Astrocyte (in vitro differentiated cells and primary cell): ENCODE measurements around the gene ELMOD3. TPM values are rescaled to one million over a fixed set of nuclear protein-coding genes. Genes with fewer than 3 reads are reported as not detected.
A peak's percentile ranks its signal among the peaks of the same experiment; 100 is the strongest.
"Not testable (repeated sequence)": the region's sequence is repeated elsewhere in the genome, so short reads cannot be mapped to it uniquely, and the experiment has no call there.

Source experiments
- DNase-seq: peaks from one replicate; pipeline ENCODE4 v3.0.0-alpha.2; 2010; ENCODE audit warnings: low read depth
- FAIRE-seq: peaks from 2 replicates; lab custom pipeline; 2011; peaks lifted over from hg19 to GRCh38; lab: Jason Lieb, UNC
- H2AFZ ChIP-seq: 2 replicates; pipeline ENCODE4 v1.6.0; 2012; ENCODE audit warnings: low read depth, low read length, inconsistent platforms
- H3K27ac ChIP-seq: 2 replicates; pipeline ENCODE4 v1.5.1; 2011; ENCODE audit warnings: low read depth, low read length, inconsistent platforms
- H3K27me3 ChIP-seq: 2 replicates; pipeline ENCODE4 v1.6.0; 2011; ENCODE audit warnings: low read length, inconsistent platforms; ENCODE audit not compliant: insufficient read depth
- H3K36me3 ChIP-seq: 2 replicates; pipeline ENCODE4 v1.5.1; 2011; ENCODE audit warnings: low read length, inconsistent platforms; ENCODE audit not compliant: insufficient read depth
- H3K4me1 ChIP-seq: 2 replicates; pipeline ENCODE4 v1.5.1; 2011; ENCODE audit warnings: low read length, inconsistent platforms; ENCODE audit not compliant: insufficient read depth
- H3K4me2 ChIP-seq: 2 replicates; pipeline ENCODE4 v1.6.0; 2012; ENCODE audit warnings: low read length, inconsistent platforms
- H3K4me3 ChIP-seq: 2 replicates; pipeline ENCODE4 v1.5.1; 2011; ENCODE audit warnings: low read depth, mild to moderate bottlenecking, low read length, inconsistent platforms; ENCODE audit not compliant: insufficient read depth
- H3K79me2 ChIP-seq: 2 replicates; pipeline ENCODE4 v1.6.0; 2012; ENCODE audit warnings: mild to moderate bottlenecking, low read length, inconsistent platforms; ENCODE audit not compliant: insufficient read depth
- H3K9ac ChIP-seq: 2 replicates; pipeline ENCODE4 v1.6.0; 2012; ENCODE audit warnings: mild to moderate bottlenecking, low read length, inconsistent platforms
- H3K9me3 ChIP-seq: 2 replicates; pipeline ENCODE4 v1.5.1; 2012; ENCODE audit warnings: low read depth, mild to moderate bottlenecking, low read length, inconsistent platforms; ENCODE audit not compliant: insufficient read depth
- H4K20me1 ChIP-seq: 2 replicates; pipeline ENCODE4 v1.6.0; 2012; ENCODE audit warnings: low read length, inconsistent platforms; ENCODE audit not compliant: insufficient read depth
- H3K27ac Mint-ChIP-seq: one replicate; pipeline ENCODE4 v1.8.0; 2021; ENCODE audit warnings: mild to moderate bottlenecking, mixed read lengths; ENCODE audit not compliant: unreplicated experiment
- H3K27me3 Mint-ChIP-seq: one replicate; pipeline ENCODE4 v1.8.0; 2021; ENCODE audit warnings: low read depth, mixed read lengths; ENCODE audit not compliant: unreplicated experiment
- H3K36me3 Mint-ChIP-seq: one replicate; pipeline ENCODE4 v1.8.0; 2021; ENCODE audit warnings: low read depth, mixed read lengths; ENCODE audit not compliant: unreplicated experiment
- H3K4me1 Mint-ChIP-seq: one replicate; pipeline ENCODE4 v1.8.0; 2021; ENCODE audit warnings: low read depth, mixed read lengths; ENCODE audit not compliant: unreplicated experiment
- H3K4me3 Mint-ChIP-seq: one replicate; pipeline ENCODE4 v1.8.0; 2021; ENCODE audit warnings: mild to moderate bottlenecking, moderate library complexity, mixed read lengths; ENCODE audit not compliant: unreplicated experiment
- H3K9me3 Mint-ChIP-seq: one replicate; pipeline ENCODE4 v1.8.0; 2021; ENCODE audit warnings: mild to moderate bottlenecking, mixed read lengths; ENCODE audit not compliant: unreplicated experiment
- CTCF ChIP-seq: IDR thresholded peaks from 2 replicates; pipeline ENCODE4 v1.5.1; 2011; ENCODE audit warnings: low read depth, mild to moderate bottlenecking, inconsistent platforms, low read length, moderate library complexity; ENCODE audit not compliant: insufficient read depth
- EZH2 ChIP-seq: IDR thresholded peaks from 2 replicates; pipeline ENCODE4 v1.6.1; 2012; ENCODE audit warnings: mild to moderate bottlenecking, low read length, inconsistent platforms; ENCODE audit not compliant: insufficient read depth
- total RNA-seq: library from RNA; stranded (reverse); gene quantifications from 2 replicates; pipeline ENCODE4 v1.2.1, GENCODE V29; 2021

Gene ELMOD3
- total RNA-seq, 1 donor from 2014 or later = 11.7 TPM

- Histone ChIP-seq H3K4me2 (no peak overlapping the region), H3K9me3 (no peaks in the 10 kb centered on the region), H2AFZ (no peak overlapping the region), H3K27ac (peak overlapping the region; percentile 61), H3K27me3 (no peaks in the 10 kb centered on the region), H3K36me3 (peaks cover 4% of the 10 kb centered on the region), H3K4me3 (no peak overlapping the region), H4K20me1 (peaks cover 15% of the 10 kb centered on the region), H3K4me1 (peaks cover 18% of the 10 kb centered on the region), H3K9ac (no peak overlapping the region), H3K79me2 (peaks cover 4% of the 10 kb centered on the region)
- peaks cover 12% of the 10 kb centered on the region for H3K36me3 Mint-ChIP-seq
- FAIRE-seq (no peak), DNase-seq (peak; percentile 79)
- TF ChIP-seq CTCF (no peak), EZH2 (no peak)
- peaks cover 23% of the 10 kb centered on the region for H3K4me1 Mint-ChIP-seq
- no peaks in the 10 kb centered on the region for H3K27me3 Mint-ChIP-seq
- no peaks in the 10 kb centered on the region for H3K9me3 Mint-ChIP-seq
- H3K27ac Mint-ChIP-seq = no peak overlapping the region
- H3K4me3 Mint-ChIP-seq = no peak overlapping the region
Observed at GRCh38 chr2:85312404-85312803, 42.2 kb upstream of the ELMOD3 start.

GRCh38 chr2:85314884-85315242 lies 39.7 kb upstream of the ELMOD3 start:
- H3K4me1 ChIP-seq = peaks cover 6% of the 10 kb centered on the region
- H3K36me3 Mint-ChIP-seq = peaks cover 22% of the 10 kb centered on the region
- H3K27ac Mint-ChIP-seq = no peak overlapping the region
- H3K9ac ChIP-seq = no peak overlapping the region
- H3K36me3 ChIP-seq = peaks cover 13% of the 10 kb centered on the region
- no peak overlapping the region for H3K27ac ChIP-seq
- H3K4me3 ChIP-seq = no peak overlapping the region
- H3K79me2 ChIP-seq = peaks cover 16% of the 10 kb centered on the region
- H3K27me3 ChIP-seq = no peaks in the 10 kb centered on the region
- H3K4me3 Mint-ChIP-seq = no peak overlapping the region
- no peak overlapping the region for H2AFZ ChIP-seq
- no peak for TF ChIP-seq CTCF
- TF ChIP-seq EZH2 = no peak
- H3K9me3 ChIP-seq = no peaks in the 10 kb centered on the region
- peaks cover 22% of the 10 kb centered on the region for H3K4me1 Mint-ChIP-seq
- no peak for FAIRE-seq
- no peak for DNase-seq
- no peaks in the 10 kb centered on the region for H3K27me3 Mint-ChIP-seq
- no peaks in the 10 kb centered on the region for H3K9me3 Mint-ChIP-seq
- peaks cover 33% of the 10 kb centered on the region for H4K20me1 ChIP-seq
- H3K4me2 ChIP-seq = no peak overlapping the region

- Mint-ChIP-seq H3K4me1 (peaks cover 14% of the 10 kb centered on the region), H3K36me3 (peaks cover 27% of the 10 kb centered on the region), H3K27ac (peak overlapping the region; percentile 47)
- not testable (repeated sequence) for DNase-seq, H3K4me2 ChIP-seq, H3K4me3 Mint-ChIP-seq, H3K27me3 Mint-ChIP-seq, FAIRE-seq, H3K4me1 ChIP-seq, H3K9me3 Mint-ChIP-seq, H3K27me3 ChIP-seq, H3K4me3 ChIP-seq, H2AFZ ChIP-seq, H3K27ac ChIP-seq, H3K9ac ChIP-seq, H3K9me3 ChIP-seq
- H3K79me2 ChIP-seq = peaks cover 27% of the 10 kb centered on the region
- peaks cover 23% of the 10 kb centered on the region for H3K36me3 ChIP-seq
- peaks cover 42% of the 10 kb centered on the region for H4K20me1 ChIP-seq
Observed at GRCh38 chr2:85315921-85316320, 38.6 kb upstream of the ELMOD3 start.
